Right lobe of liver (tissue), 6 donors: Measurements from ENCODE around the gene HABP4. TPM values are rescaled to one million over a fixed set of nuclear protein-coding genes. Genes with fewer than 3 reads are reported as not detected.

Experiments
- ATAC-seq, 4 donors: fragments of 200-7000 bp; cut with Tn5 transposase; one replicate each; pipeline ENCODE4 v1.9.1; 2020; ENCODE audit warnings: mild to moderate bottlenecking in 4 of 4, moderate library complexity in 4 of 4
- DNase-seq, 3 donors: peaks; one replicate each; pipeline ENCODE4 v3.0.0-alpha.2; 2020
- H3K27ac ChIP-seq, 3 donors: fragments of 200-600 bp; one replicate each; pipeline ENCODE4 v1.8.0; 2022
- H3K27me3 ChIP-seq, 2 donors: fragments of 200-600 bp; one replicate each; pipeline ENCODE4 v1.8.0; 2022
- H3K36me3 ChIP-seq, 4 donors: fragments of 200-600 bp; sonication (generic) in 1 of 4; one replicate each; pipeline versions ENCODE4 v1.5.1 to v1.8.0; 2017 to 2022; ENCODE audit warnings: control low read depth in 1 of 4
- H3K4me1 ChIP-seq, 4 donors: fragments of 200-600 bp; sonication (generic) in 1 of 4; one replicate each; pipeline versions ENCODE4 v1.5.1 to v1.8.0; 2017 to 2022; ENCODE audit warnings: control low read depth in 1 of 4
- H3K4me3 ChIP-seq, 3 donors: fragments of 200-600 bp; one replicate each; pipeline ENCODE4 v1.8.0; 2022
- H3K9me3 ChIP-seq, 4 donors: fragments of 200-600 bp; sonication (generic) in 1 of 4; one replicate each; pipeline versions ENCODE4 v1.5.1 to v1.8.0; 2017 to 2022; ENCODE audit warnings: control low read depth in 1 of 4
- POLR2A ChIP-seq: fragments of 450-650 bp; IDR thresholded peaks from one replicate; pipeline ENCODE4 v1.6.1; 2017; ENCODE audit warnings: antibody characterized with exemption, mild to moderate bottlenecking
- WGBS: methylation state at CpG from one replicate; pipeline ENCODE4 v1.1.6; 2018; ENCODE audit warnings: low coverage, low lambda C conversion rate; ENCODE audit not compliant: insufficient coverage; ENCODE audit errors: missing lambda C conversion rate; 5-methylcytosine and 5-hydroxymethylcytosine counted together
- intact Hi-C, 2 donors: fragments of 100-400 bp; cut with DNase I; formaldehyde crosslinking; loops; one replicate each; pipeline versions ENCODE4 v1.11.2 to v1.14.1; 2022
- total RNA-seq, 6 experiments: library from RNA; depleted of rRNA in 2 of 6; stranded (reverse); fragments of >200 nt in 2 of 6; fragmentation: NEBNext Ultra II Directional in 3 of 6; extraction: Animal tissue kit (Norgen Biotek cat#: 25700) in 3 of 6; gene quantifications; one replicate each; pipeline versions ENCODE4 v1.1.0 to v1.2.4, GENCODE V29; 2016 to 2023
- TF ChIP-seq, protein P1 (sequence below), 4 donors: fragments of 200-600 bp in 3 of 4; fragments of 450-650 bp in 1 of 4; IDR thresholded peaks; one replicate each; pipeline versions ENCODE4 v1.5.1 to v1.8.0; 2016 to 2022; ENCODE audit warnings: antibody characterized with exemption in 4 of 4, mild to moderate bottlenecking in 2 of 4
- donor health status: DM: no; HTN: yes; CAD: no.
- donor health status: DM: no; HTN: no; CAD: no.
- donor health status: DM: no; HTN: no; CAD: no.
- donor health status: DM: no; HTN: yes; CAD: no.
- donor health status: DM: no; HTN: yes; CAD: no.

The HABP4 gene
- total RNA-seq, 6 experiments from 2014 or later: 1.4 to 6.2 (median 4.7) TPM

GRCh38 chr9:96437454-96437853 lies 12.5 kb upstream of the HABP4 start:
- Histone ChIP-seq H3K27me3 (no peaks in the 10 kb centered on the region), H3K4me1 (no peaks in the 10 kb centered on the region), H3K27ac (no peak overlapping the region), H3K36me3 (no peaks in the 10 kb centered on the region), H3K4me3 (no peak overlapping the region), H3K9me3 (no peaks in the 10 kb centered on the region)
- WGBS: 85% methylated on average over 5 of the region's 7 CpGs
- intact Hi-C loops: no loop called here
- ATAC-seq: no peak
- no peak for DNase-seq
- TF ChIP-seq, protein P1, sequence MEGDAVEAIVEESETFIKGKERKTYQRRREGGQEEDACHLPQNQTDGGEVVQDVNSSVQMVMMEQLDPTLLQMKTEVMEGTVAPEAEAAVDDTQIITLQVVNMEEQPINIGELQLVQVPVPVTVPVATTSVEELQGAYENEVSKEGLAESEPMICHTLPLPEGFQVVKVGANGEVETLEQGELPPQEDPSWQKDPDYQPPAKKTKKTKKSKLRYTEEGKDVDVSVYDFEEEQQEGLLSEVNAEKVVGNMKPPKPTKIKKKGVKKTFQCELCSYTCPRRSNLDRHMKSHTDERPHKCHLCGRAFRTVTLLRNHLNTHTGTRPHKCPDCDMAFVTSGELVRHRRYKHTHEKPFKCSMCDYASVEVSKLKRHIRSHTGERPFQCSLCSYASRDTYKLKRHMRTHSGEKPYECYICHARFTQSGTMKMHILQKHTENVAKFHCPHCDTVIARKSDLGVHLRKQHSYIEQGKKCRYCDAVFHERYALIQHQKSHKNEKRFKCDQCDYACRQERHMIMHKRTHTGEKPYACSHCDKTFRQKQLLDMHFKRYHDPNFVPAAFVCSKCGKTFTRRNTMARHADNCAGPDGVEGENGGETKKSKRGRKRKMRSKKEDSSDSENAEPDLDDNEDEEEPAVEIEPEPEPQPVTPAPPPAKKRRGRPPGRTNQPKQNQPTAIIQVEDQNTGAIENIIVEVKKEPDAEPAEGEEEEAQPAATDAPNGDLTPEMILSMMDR (IDR thresholded peaks at IDR 0.05): no peak
- TF ChIP-seq POLR2A: no peak

DNA sequence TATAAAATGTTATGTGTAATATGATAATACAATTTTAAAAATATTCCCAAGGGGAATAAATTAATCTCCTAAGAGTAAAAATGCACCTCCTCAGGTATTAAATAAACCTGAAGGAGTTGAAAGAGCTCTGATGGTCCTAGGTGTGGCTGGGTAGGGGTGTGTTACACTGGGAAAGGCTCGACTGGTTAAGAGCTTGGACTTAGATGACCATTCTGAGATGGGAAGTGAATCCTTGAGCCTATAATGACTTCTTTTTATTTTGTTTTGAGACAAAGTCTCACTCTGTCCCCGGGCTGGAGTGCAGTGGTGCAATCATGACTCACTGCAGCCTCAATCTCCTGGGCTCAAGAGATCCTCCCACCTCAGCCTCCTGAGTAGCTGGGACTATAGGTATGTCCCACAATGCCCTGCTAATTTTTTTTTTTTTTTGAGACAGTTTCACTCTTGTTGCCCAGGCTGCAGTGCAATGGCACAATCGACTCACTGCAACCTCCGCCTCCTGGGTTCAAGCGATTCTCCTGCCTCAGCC lies 9.2 kb upstream of the HABP4 start:
- 77% methylated on average over 3 of the region's 5 CpGs for WGBS
- Histone ChIP-seq H3K27ac (no peak overlapping the region), H3K4me3 (no peak overlapping the region), H3K36me3 (no peaks in the 10 kb centered on the region), H3K27me3 (no peaks in the 10 kb centered on the region), H3K9me3 (no peaks in the 10 kb centered on the region), H3K4me1 (no peaks in the 10 kb centered on the region)
- intact Hi-C loops: loop anchor here (5.0 to 10.0 kb wide), 3 partner anchors 116 to 227 kb away; no protein-coding TSS in a partner anchor
- no peak for DNase-seq
- no peak for ATAC-seq
- no peak for TF ChIP-seq POLR2A
- TF ChIP-seq, protein P1 (IDR thresholded peaks at IDR 0.05): no peak

- no peak for TF ChIP-seq POLR2A
- TF ChIP-seq, protein P1 (IDR thresholded peaks at IDR 0.05): peak; percentile 58 to 75 (median 70)
- ATAC-seq (peak; percentile 82 to 90 (median 86)), DNase-seq (no peak)
- Histone ChIP-seq H3K9me3 (no peaks in the 10 kb centered on the region), H3K4me1 (no peaks in the 10 kb centered on the region), H3K36me3 (no peaks in the 10 kb centered on the region), H3K27ac (no peak overlapping the region), H3K27me3 (no peaks in the 10 kb centered on the region), H3K4me3 (no peak overlapping the region)
- intact Hi-C loops: loop anchor here (5.0 to 10.0 kb wide), 3 partner anchors 117 to 225 kb away; no protein-coding TSS in a partner anchor
- WGBS: 64% methylated on average over 5 of the region's 5 CpGs
Measured at GRCh38 chr9:96441798-96442445, 8.0 kb upstream of the HABP4 start.

DNA sequence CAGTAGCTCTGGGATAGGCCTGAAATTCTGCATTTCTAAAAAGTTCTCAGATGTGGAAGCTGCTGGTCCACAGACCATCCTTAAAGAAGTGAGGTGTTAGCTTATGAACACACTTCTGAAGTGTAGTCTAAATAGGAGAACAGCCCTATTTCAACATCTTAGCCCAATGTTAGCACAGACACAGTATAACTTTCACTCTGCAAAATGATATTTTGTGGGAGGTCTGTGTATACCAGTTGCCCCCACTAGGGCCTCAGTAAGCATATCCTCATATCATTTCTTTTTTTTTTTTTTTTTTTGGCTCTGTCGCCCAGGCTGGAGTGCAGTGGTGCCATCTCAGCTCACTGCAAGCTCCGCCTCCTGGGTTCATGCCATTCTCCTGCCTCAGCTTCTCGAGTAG lies 7.5 kb upstream of the HABP4 start:
- H3K27me3 ChIP-seq: no peaks in the 10 kb centered on the region
- intact Hi-C loops: loop anchor here (5.0 to 10.0 kb wide), 3 partner anchors 118 to 225 kb away; no protein-coding TSS in a partner anchor
- no peak for ATAC-seq
- H3K4me3 ChIP-seq: no peak overlapping the region
- no peak for TF ChIP-seq POLR2A
- TF ChIP-seq, protein P1 (IDR thresholded peaks at IDR 0.05): no peak
- no peak overlapping the region for H3K27ac ChIP-seq
- 68% methylated on average over 3 of the region's 3 CpGs for WGBS
- H3K4me1 ChIP-seq: no peaks in the 10 kb centered on the region
- no peaks in the 10 kb centered on the region for H3K36me3 ChIP-seq
- no peak for DNase-seq
- no peaks in the 10 kb centered on the region for H3K9me3 ChIP-seq
